ENCODE data around the gene ADM. TPM values are rescaled to one million over a fixed set of nuclear protein-coding genes. Genes with fewer than 3 reads are reported as not detected.

ADM gene
- total RNA-seq, 1 experiment from 2014 or later, result 135 TPM

DNA sequence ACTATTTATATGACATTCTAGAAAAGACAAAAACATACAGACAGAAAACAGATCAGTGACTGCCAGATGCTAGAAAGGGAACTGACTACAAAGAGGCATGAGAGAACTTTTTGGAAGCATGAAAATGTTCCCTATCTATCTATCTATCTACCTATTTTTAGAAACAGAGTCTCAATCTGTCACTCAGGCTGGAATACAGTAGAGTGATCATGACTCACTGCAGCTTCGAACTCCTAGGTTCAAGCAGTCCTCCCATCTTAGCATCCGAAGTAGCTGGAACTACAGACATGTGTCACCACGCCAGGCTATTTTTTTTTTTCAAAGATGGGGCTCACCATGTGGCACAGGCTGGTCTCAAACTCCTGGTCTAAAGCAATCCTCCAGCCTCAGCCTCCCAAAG is 17.7 kb upstream of the ADM start:
- H3K9me3 ChIP-seq, result no peaks in the 10 kb centered on the region
- no peak overlapping the region for H3K4me3 ChIP-seq
- DNase-seq, result no peak
- H3K27me3 ChIP-seq, result no peaks in the 10 kb centered on the region
- H3K36me3 ChIP-seq, result peaks cover 16% of the 10 kb centered on the region

DNA sequence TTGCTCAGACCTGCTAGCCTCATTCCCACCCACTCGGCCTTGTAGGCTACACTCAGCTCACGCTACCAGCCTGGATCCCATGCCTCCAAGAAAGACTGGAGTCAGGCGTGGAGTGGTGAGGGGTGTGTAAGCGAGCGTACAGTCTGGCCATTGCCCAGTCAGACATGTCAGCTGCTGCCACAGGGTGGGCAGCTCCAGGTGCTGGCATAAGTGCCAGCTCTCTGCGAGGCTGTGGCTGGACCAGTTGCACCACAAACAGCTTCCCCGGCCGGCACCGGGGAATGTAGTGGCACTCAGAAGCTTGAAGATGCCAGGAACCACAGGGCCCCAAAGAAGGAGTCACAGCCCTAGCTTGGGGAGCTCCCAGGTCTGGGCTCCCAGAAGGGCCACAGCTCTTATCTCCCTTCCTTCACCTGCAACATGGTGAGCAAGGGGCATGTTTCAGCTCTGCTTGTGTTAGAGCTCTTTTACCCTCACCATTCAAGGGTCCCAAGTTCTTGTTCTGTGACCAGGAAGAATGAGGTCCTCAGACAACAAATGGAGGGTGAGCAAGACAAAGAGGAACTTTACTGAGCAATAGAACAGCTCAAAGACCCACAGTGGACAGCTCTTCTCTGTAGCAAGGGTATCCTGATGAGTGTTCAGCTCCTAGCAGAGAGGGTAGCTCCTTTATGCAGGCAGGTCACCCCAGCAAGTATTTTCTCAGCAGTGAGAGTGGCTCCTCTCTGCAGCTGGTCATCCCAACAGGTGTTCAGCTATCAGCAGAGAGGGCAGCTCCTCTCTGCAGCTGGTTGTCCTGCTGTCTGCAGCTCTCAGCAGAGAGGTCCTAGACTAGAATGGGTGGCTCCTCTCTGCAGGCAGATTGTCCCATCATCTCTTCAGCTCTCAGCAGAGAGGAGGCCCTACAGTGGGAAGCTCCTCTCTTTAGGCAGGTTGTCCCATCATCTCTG is 16.8 kb upstream of the ADM start:
- Histone ChIP-seq H3K9me3 (no peaks in the 10 kb centered on the region), H3K27me3 (no peaks in the 10 kb centered on the region), H3K36me3 (peaks cover 18% of the 10 kb centered on the region), H3K4me3 (no peak overlapping the region)
- no peak for DNase-seq

- H3K36me3 ChIP-seq, result peaks cover 20% of the 10 kb centered on the region
- no peak overlapping the region for H3K4me3 ChIP-seq
- no peak for DNase-seq
- no peaks in the 10 kb centered on the region for H3K27me3 ChIP-seq
- no peaks in the 10 kb centered on the region for H3K9me3 ChIP-seq
Observed at GRCh38 chr11:10288881-10289764, 15.8 kb upstream of the ADM start.

DNA sequence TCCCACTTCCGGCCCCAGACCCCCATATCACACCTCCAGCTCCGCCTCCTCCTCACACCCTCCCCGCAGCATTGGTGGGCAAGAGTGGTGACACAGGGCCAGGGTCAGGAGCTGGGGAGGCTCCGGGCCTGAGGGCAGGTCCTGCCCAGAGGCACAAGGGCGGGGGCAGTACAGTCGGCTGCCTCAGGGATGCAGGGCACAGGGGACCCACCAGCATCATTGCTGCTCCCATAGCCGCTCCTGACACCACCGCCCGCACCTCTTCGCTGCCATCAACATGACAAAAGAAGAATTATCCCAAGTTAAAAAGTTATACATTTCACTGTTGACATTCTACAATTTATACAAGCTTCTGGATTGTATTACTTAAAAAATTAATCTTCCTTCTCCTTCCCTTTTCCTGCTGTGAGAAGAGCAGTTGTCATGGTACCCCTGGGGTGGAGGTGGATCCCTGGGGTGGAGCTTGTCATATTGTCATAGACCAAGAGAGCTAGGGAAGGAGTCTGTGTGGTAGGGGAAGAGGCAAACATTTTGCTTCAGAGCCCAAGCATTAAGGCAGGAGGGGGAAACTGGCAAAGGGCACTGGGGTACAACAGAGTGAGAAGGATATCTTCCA is 15.0 kb upstream of the ADM start:
- Histone ChIP-seq H3K36me3 (peaks cover 20% of the 10 kb centered on the region), H3K4me3 (no peak overlapping the region), H3K27me3 (no peaks in the 10 kb centered on the region), H3K9me3 (no peaks in the 10 kb centered on the region)
- no peak for DNase-seq

GRCh38 chr11:10291801-10292638 is 12.9 kb upstream of the ADM start:
- H3K4me3 ChIP-seq, result no peak overlapping the region; the same call in 1 of the 2 replicates
- peaks cover 26% of the 10 kb centered on the region for H3K36me3 ChIP-seq
- H3K27me3 ChIP-seq, result no peaks in the 10 kb centered on the region
- no peaks in the 10 kb centered on the region for H3K9me3 ChIP-seq
- DNase-seq, result no peak

- H3K9me3 ChIP-seq, result no peaks in the 10 kb centered on the region
- H3K36me3 ChIP-seq, result peaks cover 42% of the 10 kb centered on the region
- peak; percentile 94 for DNase-seq
- H3K27me3 ChIP-seq, result no peaks in the 10 kb centered on the region
- peak within 1 kb of the TSS; percentile 85 for H3K4me3 ChIP-seq
Observed at GRCh38 chr11:10293423-10294289, 11.2 kb upstream of the ADM start, which contains the start of gene SBF2. Gene SBF2, minus strand, starts transcription at chr11:10294219. Its CDS starts 150 bp downstream, at chr11:10294069.

DNA sequence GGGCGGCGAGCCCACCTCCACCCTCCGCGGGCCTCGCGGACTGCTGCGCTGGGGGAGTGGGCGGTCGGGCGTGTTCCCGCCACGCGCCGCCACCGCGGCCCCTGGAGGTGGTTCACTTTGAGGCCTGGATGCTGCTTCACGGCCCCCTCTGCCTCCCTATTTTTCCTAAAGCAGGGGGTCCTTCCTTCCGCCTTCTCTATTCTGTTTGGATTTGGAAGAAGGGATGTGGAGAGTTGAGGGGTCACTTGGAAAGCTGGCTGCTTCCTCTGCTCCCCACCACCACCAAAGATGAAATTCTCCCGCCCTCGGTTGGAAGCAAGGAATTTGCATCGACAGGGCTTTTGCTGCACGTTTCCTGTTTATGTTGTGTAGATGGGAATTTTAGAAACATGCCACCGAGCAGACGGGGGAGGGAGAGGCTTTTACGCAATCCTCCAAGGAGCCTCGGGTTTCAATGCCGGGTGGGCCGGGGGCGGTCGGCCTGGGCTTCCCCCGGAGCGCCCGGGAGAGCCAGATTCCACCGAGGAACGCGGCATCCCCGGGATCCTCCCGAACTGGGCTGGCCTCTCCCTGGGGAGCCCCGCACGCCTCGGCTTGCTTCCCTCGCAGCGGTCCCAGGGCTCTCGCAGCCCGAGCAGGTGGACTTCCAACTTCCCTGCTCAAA is 10.5 kb upstream of the ADM start:
- Histone ChIP-seq H3K4me3 (peak overlapping the region; percentile 85), H3K36me3 (peaks cover 47% of the 10 kb centered on the region)
- DNase-seq, result peak; percentile 64

GRCh38 chr11:10295064-10295901 is 9.6 kb upstream of the ADM start:
- DNase-seq, result no peak
- H3K9me3 ChIP-seq, result no peaks in the 10 kb centered on the region
- peak overlapping the region; percentile 85 for H3K4me3 ChIP-seq
- H3K36me3 ChIP-seq, result peaks cover 52% of the 10 kb centered on the region
- H3K27me3 ChIP-seq, result no peaks in the 10 kb centered on the region

More for the DNA sequence above, 10.5 kb upstream of the ADM start:
- H3K9me3 ChIP-seq, result no peaks in the 10 kb centered on the region
- H3K27me3 ChIP-seq, result no peaks in the 10 kb centered on the region

DNA sequence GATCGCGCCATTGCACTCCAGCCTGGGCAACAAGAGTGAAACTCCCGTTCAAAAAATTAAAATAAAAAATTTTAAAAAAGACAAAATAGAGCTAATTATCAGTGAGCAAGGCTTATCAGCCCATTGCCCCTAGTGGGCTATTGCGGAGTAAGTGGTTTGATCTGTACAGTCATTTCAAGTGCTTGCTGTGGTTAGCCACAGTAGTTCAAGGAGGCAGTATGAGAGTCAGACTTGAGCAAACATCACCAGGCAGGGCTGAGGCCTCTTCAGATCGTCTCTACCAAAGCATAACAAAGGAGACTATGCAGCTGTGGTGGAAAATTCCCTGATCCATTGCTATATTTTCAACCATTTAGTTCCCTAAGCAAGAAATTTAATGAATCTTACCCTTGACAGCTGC is 6.5 kb upstream of the ADM start:
- Histone ChIP-seq H3K27me3 (no peaks in the 10 kb centered on the region), H3K4me3 (no peak overlapping the region), H3K9me3 (no peaks in the 10 kb centered on the region), H3K36me3 (peaks cover 36% of the 10 kb centered on the region)
- DNase-seq, result no peak

DNA sequence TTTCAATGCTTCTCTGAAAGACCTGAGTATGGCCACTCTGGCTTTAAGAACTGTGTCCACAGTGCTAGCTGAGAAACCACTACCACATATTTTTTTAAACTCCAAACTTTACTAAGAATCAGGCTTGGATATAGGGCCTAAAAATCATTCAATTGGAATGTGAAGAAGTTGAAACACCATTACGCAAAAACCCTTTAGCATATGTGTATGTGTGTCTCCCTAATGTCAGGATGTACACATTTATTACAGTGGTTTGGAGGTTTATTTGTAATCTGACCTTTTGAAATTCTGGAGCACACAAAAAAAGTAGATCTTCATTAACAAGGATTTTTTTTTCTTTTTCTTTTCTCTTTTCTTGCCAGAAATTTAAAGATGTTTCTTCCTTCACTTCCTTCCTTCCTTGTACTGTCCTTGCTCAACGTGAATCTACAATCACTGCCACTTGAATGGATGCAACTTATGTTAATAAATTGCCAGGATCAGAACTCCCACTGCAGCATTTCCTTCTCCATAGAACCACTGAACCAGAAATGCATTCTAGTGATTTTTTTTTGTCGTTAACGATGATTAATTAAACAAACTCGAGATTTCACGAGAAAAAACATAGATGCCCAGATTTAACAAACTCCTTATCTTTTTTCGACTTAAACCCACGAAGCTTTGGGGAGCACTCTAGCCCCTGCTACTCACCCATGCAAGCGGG is 3.1 kb upstream of the ADM start:
- DNase-seq, result no peak
- peak overlapping the region; percentile 92 for H3K4me3 ChIP-seq
- H3K36me3 ChIP-seq, result peaks cover 49% of the 10 kb centered on the region
- no peaks in the 10 kb centered on the region for H3K9me3 ChIP-seq
- no peaks in the 10 kb centered on the region for H3K27me3 ChIP-seq

GRCh38 chr11:10302359-10302743 is 2.5 kb upstream of the ADM start:
- DNase-seq, result no peak
- Histone ChIP-seq H3K36me3 (peaks cover 50% of the 10 kb centered on the region), H3K4me3 (peak overlapping the region; percentile 92), H3K9me3 (no peaks in the 10 kb centered on the region), H3K27me3 (no peaks in the 10 kb centered on the region)

- Histone ChIP-seq H3K9me3 (no peaks in the 10 kb centered on the region), H3K4me3 (peak overlapping the region; percentile 92), H3K36me3 (peaks cover 47% of the 10 kb centered on the region), H3K27me3 (no peaks in the 10 kb centered on the region)
- DNase-seq, result peak; percentile 88
Observed at GRCh38 chr11:10302744-10303557, 1.9 kb upstream of the ADM start.

All from MG63 (cell line).